OCI-LY1 (cell line): Measurements from ENCODE around the gene NFIA.

Experiments used
- H2AFZ ChIP-seq: fragments of 200-600 bp; sonication (generic), shearing (Covaris generic); 2 replicates; pipeline ENCODE4 v1.6.0; 2014; ENCODE audit warnings: antibody characterized with exemption, mild to moderate bottlenecking, low read length
- H3F3A ChIP-seq: fragments of 200-600 bp; sonication (generic), shearing (Covaris generic); 2 replicates; pipeline ENCODE4 v1.6.0; 2014; ENCODE audit warnings: mild to moderate bottlenecking, antibody characterized with exemption, low read length, moderate library complexity; ENCODE audit not compliant: insufficient read depth
- H3K27ac ChIP-seq: fragments of 200-600 bp; sonication (generic); 2 replicates; pipeline ENCODE4 v1.5.1; 2014; ENCODE audit warnings: low read length, mixed run types, mild to moderate bottlenecking, low read depth; ENCODE audit not compliant: poor library complexity, severe bottlenecking
- H3K27me3 ChIP-seq: fragments of 200-600 bp; sonication (generic); 2 replicates; pipeline ENCODE4 v1.6.0; 2014; ENCODE audit warnings: antibody characterized with exemption, mild to moderate bottlenecking, low read length, moderate library complexity; ENCODE audit not compliant: insufficient read depth
- H3K36me3 ChIP-seq: fragments of 200-600 bp; sonication (generic); 2 replicates; pipeline ENCODE4 v1.6.1; 2014; ENCODE audit warnings: mild to moderate bottlenecking, antibody characterized with exemption, low read length, moderate library complexity, mixed read lengths; ENCODE audit not compliant: insufficient read depth
- H3K4me1 ChIP-seq: fragments of 200-600 bp; sonication (generic); 2 replicates; pipeline ENCODE4 v1.5.1; 2014; ENCODE audit warnings: mild to moderate bottlenecking, low read length, moderate library complexity; ENCODE audit not compliant: insufficient read depth, severe bottlenecking
- H3K4me2 ChIP-seq: fragments of 200-600 bp; sonication (generic), shearing (Covaris generic); 2 replicates; pipeline ENCODE4 v1.6.1; 2014; ENCODE audit warnings: low read length
- H3K4me3 ChIP-seq: fragments of 200-600 bp; sonication (generic); 2 replicates; pipeline ENCODE4 v1.5.1; 2014; ENCODE audit warnings: low read length, low read depth, mild to moderate bottlenecking, mixed read lengths; ENCODE audit not compliant: poor library complexity, severe bottlenecking
- H3K79me2 ChIP-seq: fragments of 200-600 bp; shearing (Covaris generic); 2 replicates; pipeline ENCODE4 v1.6.1; 2016; ENCODE audit warnings: mixed run types, low read length, mixed read lengths; ENCODE audit not compliant: insufficient read depth
- H3K9ac ChIP-seq: fragments of 200-600 bp; sonication (generic), shearing (Covaris generic); 2 replicates; pipeline ENCODE4 v1.6.1; 2014; ENCODE audit warnings: mild to moderate bottlenecking, low read length, mixed read lengths
- H3K9me2 ChIP-seq: fragments of 200-600 bp; sonication (generic), shearing (Covaris generic); 2 replicates; pipeline ENCODE4 v1.6.1; 2014; ENCODE audit warnings: low read depth, mild to moderate bottlenecking, low read length, mixed read lengths
- H3K9me3 ChIP-seq: fragments of 200-600 bp; shearing (Covaris generic); 2 replicates; pipeline ENCODE4 v1.6.1; 2014; ENCODE audit warnings: low read length, mixed read lengths
- H4K20me1 ChIP-seq: fragments of 200-600 bp; sonication (generic), shearing (Covaris generic); 2 replicates; pipeline ENCODE4 v1.6.0; 2016; ENCODE audit warnings: mild to moderate bottlenecking, low read length; ENCODE audit not compliant: insufficient read depth
- CTCF ChIP-seq: fragments of 200-600 bp; sonication (generic), shearing (Covaris generic); IDR thresholded peaks from 2 replicates; pipeline ENCODE4 v1.5.1; 2017; ENCODE audit warnings: mild to moderate bottlenecking, antibody characterized with exemption, low read length, moderate library complexity, mixed read lengths
- EZH2 ChIP-seq: fragments of 200-600 bp; sonication (generic), shearing (Covaris generic); IDR thresholded peaks from 2 replicates; pipeline ENCODE4 v1.8.0; 2017; ENCODE audit warnings: borderline replicate concordance, mixed run types, mild to moderate bottlenecking, antibody characterized with exemption, low read length, moderate library complexity, mixed read lengths

Gene NFIA

GRCh38 chr1:61338899-61339298, 256.5 kb downstream of the NFIA start:
- H3K36me3 ChIP-seq: 0 out of 2 replicates have a peak, but pooled peaks cover 3% of the 10 kb centered on the region
- no peaks in the 10 kb centered on the region for H3K9me2 ChIP-seq
- H3K27ac ChIP-seq: no peak overlapping the region
- H3K9ac ChIP-seq: no peak overlapping the region
- H3K4me1 ChIP-seq: peaks cover 12% of the 10 kb centered on the region
- no peak overlapping the region for H3K4me2 ChIP-seq
- no peaks in the 10 kb centered on the region for H3F3A ChIP-seq
- no peaks in the 10 kb centered on the region for H3K27me3 ChIP-seq
- H3K9me3 ChIP-seq: no peaks in the 10 kb centered on the region
- H3K4me3 ChIP-seq: no peak overlapping the region
- no peaks in the 10 kb centered on the region for H3K79me2 ChIP-seq
- no peak overlapping the region for H2AFZ ChIP-seq
- TF ChIP-seq EZH2 (no peak), CTCF (no peak)
- H4K20me1 ChIP-seq: no peaks in the 10 kb centered on the region

- Histone ChIP-seq H3K9me3 (no peaks in the 10 kb centered on the region), H3K4me3 (no peak overlapping the region), H3K4me1 (peaks cover 12% of the 10 kb centered on the region), H3K4me2 (no peak overlapping the region), H3K27me3 (no peaks in the 10 kb centered on the region), H3K9me2 (no peaks in the 10 kb centered on the region), H2AFZ (no peak overlapping the region), H3K9ac (no peak overlapping the region), H3K79me2 (no peaks in the 10 kb centered on the region), H4K20me1 (no peaks in the 10 kb centered on the region), H3K27ac (no peak overlapping the region), H3F3A (no peaks in the 10 kb centered on the region), H3K36me3 (0 out of 2 replicates have a peak, but pooled peaks cover 3% of the 10 kb centered on the region)
- no peak for TF ChIP-seq EZH2
- TF ChIP-seq CTCF: no peak
Observed at GRCh38 chr1:61341426-61341825, 259.1 kb downstream of the NFIA start.

GRCh38 chr1:61343734-61344420, 261.5 kb downstream of the NFIA start:
- Histone ChIP-seq H2AFZ (no peak overlapping the region), H3K9me3 (no peaks in the 10 kb centered on the region), H3F3A (no peaks in the 10 kb centered on the region), H3K9me2 (no peaks in the 10 kb centered on the region), H3K36me3 (0 out of 2 replicates have a peak, but pooled peaks cover 3% of the 10 kb centered on the region), H3K79me2 (no peaks in the 10 kb centered on the region), H3K4me3 (no peak overlapping the region), H3K27ac (no peak overlapping the region), H3K4me2 (no peak overlapping the region), H3K27me3 (no peaks in the 10 kb centered on the region), H4K20me1 (no peaks in the 10 kb centered on the region), H3K4me1 (no peaks in the 10 kb centered on the region), H3K9ac (no peak overlapping the region)
- TF ChIP-seq EZH2 (no peak), CTCF (no peak)
